NCI-H128 (cell line): ENCODE results near the gene DTX3L.

ENCODE experiments used
- DNase-seq: peaks from one replicate; lab custom pipeline; 2025; ENCODE audit not compliant: unreplicated experiment; lab: John Stamatoyannopoulos, UW

The DTX3L gene

GRCh38 chr3:122602011-122602710, 38.0 kb downstream of the DTX3L start:
- no peak for DNase-seq

GRCh38 chr3:122603056-122603455, 38.9 kb downstream of the DTX3L start:
- no peak for DNase-seq

GRCh38 chr3:122606330-122606729, 42.2 kb downstream of the DTX3L start:
- no peak for DNase-seq

DNA sequence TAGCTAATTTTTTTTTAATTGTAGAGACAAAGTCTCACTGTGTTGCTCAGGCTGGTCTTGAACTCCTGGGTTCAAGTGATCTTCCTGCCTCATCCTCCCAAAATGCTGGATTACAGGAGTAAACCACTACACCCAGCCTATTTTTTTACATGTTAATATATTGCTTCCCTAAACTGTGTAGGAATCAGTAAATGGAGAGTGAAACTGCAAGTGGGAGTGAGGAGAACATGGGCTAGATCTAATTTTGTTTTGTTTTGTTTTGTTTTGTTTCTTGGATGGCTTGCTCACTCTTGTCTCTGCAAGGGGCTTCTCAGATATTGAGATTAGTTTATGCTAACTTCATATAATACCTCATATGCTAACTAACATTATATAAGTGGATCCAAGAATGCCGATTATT, 44.8 kb downstream of the DTX3L start:
- no peak for DNase-seq

DNA sequence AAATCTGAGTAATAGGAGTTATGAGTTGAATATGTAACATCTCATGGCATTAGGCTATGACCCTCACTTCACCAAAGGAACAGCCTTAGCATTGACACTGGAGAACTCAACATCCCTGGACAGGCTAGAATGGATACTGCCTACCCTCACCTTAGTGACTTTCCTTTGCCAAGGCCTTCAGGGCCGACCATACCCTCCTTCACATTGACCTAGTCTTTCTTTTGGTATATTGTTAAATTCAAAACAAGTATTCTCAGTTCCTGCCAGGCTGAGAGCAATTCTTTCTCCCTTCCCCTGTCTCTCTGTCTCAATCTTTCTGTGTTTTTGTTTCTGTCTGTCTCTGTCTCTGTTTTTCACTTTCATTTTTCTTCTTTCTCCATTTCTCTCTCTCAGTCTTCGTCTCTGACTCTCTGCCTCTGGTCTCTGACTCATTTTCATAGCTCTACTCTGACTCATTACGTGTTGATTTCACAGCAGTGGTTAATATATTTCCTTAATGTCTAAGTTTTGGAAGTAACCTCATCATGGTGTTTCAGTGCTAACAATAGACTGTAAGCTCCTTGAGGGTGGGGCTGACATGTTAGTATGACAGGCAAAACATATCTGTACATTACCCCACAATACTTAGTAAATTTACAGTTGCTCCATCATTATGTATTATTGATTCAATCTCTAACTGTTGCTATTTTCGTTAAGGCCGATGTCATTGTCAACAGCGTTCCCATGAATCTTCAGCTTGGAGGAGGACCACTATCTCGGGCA, 45.8 kb downstream of the DTX3L start:
- DNase-seq: no peak

DNA sequence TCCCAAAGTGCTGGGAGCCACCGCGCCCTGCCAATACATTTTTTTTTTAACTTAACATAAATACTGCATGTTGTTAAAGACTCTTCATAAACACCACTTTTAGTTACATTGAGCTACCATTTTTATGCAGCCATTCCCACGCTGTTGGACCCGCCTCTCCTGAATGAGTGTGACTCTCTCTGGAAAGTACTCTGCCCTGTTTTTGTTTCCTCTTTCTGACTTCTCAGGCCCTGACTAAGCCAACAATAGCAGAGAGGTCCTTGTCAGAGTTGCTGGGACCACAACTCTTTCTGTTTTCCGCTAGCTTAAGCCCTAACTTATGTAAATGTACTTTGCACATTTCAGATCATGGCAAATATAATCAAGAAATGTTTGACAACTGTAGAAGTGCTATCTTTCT, 48.6 kb downstream of the DTX3L start:
- DNase-seq: no peak

DNA sequence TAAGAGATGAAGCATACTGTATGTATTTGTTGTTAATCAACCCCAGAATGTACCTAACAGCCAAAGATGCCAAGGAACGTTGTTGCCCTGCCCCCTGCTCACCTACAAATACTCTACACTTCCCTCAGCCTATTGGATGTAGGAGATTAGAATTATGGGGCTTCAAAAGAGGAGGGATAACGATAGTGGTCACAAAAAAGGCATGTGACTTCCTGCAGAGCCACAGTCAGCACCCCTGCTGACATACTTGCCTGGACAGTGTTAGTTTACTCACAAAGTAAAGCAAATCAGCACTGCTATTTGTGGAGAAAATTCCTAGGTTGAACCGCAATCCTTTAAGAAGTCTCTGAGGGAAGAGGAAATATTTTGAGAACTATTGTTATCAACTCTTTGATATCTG, 51.2 kb downstream of the DTX3L start:
- no peak for DNase-seq

GRCh38 chr3:122618614-122619013, 54.5 kb downstream of the DTX3L start:
- DNase-seq: no peak

GRCh38 chr3:122619040-122619439, 54.9 kb downstream of the DTX3L start:
- DNase-seq: no peak

DNA sequence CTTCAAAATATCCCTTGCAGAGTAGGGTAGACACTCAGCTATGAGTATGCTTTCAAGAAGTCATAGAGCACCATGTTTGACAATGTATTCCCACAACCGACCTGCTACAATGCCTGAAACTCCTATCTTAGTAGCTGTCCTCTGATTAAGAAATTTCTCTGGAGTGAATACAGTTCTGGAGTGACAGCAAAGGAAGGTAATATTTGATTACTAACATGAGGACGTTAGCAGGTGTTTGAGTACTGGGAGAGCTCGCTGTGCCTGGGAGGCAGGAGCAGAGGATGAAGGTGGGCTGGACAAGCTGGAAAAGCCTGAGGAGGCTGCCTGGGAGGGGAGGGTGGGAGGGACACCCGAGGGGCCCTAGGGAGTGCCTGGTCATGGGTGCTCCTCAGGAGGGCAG, 56.3 kb downstream of the DTX3L start:
- DNase-seq: no peak

DNA sequence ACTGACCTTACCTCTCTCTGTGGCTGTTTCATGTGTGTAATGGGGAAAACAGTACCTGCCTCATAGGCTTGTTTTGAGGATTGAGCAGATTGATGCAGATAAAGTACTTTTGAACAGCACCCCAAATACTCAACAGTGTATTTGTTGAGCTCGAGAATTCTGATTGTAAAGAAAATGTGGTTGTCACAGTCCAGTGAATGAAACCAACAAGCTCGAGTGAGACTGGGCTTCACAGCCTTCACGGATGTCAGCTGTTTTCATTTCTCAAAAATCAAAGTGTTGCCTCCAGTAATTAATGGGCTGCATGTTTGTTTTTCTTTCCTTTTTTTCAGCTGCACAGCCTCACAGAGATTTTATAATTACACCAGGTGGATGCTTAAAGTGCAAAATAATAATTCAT, 57.0 kb downstream of the DTX3L start:
- DNase-seq: no peak

- DNase-seq: no peak
Observed at GRCh38 chr3:122623031-122623829, 59.1 kb downstream of the DTX3L start.
